ES-I3 (cell line): Measurements from ENCODE around the gene EIF1AD.
"Not testable (repeated sequence)": the region's sequence is repeated elsewhere in the genome, so short reads cannot be mapped to it uniquely, and the experiment has no call there.

Source experiments
- H3K36me3 ChIP-seq: 2 replicates; pipeline ENCODE4 v1.6.1; 2013; ENCODE audit warnings: mild to moderate bottlenecking, low read length, control low read depth, moderate library complexity; ENCODE audit not compliant: insufficient read depth
- H3K4me1 ChIP-seq: 2 replicates; pipeline ENCODE4 v1.6.1; 2013; ENCODE audit warnings: mild to moderate bottlenecking, control low read depth, low read length; ENCODE audit not compliant: insufficient read depth
- H3K9ac ChIP-seq: 2 replicates; pipeline ENCODE4 v1.6.1; 2013; ENCODE audit warnings: low read depth, mild to moderate bottlenecking, low read length, moderate library complexity
- H3K9me3 ChIP-seq: 2 replicates; pipeline ENCODE4 v1.6.1; 2013; ENCODE audit warnings: mild to moderate bottlenecking, low read length, moderate library complexity; ENCODE audit not compliant: control insufficient read depth, insufficient read depth

The EIF1AD gene

DNA sequence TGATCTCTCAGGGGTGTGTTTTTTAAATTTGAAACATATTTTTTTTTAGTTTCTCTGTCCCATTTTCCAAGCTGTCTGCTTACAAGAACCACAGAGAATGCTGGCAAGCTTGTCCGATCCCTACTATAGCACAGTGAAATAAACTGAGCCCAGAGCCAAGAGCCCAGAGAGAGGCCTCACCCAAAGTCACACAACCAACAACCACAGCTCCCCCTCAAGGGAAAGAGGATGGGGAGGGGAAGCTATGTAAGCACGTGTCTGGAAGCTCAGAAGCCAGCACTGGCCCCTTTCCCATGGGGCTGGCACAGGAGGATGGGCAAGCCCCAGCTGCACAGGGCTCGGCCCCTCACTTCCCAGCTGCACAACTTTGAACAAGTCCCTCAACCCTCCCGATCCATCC is 43.7 kb downstream of the EIF1AD start:
- H3K4me1 ChIP-seq: peaks cover 10% of the 10 kb centered on the region
- H3K36me3 ChIP-seq: no peaks in the 10 kb centered on the region
- no peaks in the 10 kb centered on the region for H3K9me3 ChIP-seq
- no peak overlapping the region for H3K9ac ChIP-seq

DNA sequence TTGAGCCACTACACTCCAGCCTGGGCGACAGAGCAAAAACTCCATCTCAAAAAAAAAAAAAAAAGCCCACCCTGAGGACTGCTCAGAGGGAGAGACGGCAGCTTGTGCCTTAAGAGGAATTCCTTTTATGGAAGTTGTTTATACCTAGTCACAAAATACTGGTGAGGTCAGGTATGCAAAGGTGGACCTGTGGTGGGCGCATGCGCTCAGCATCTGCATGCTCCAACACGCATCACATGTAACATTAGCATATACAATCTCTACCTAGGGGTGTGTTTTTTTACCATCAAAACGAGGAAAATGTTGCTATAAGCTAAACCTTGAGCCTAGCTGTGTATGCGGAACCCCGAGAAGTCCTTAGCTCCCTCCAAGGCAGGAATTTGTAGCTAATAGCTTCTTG is 47.2 kb downstream of the EIF1AD start:
- H3K9ac ChIP-seq: no peak overlapping the region
- H3K36me3 ChIP-seq: no peaks in the 10 kb centered on the region
- no peaks in the 10 kb centered on the region; the same call in 1 of the 2 replicates for H3K4me1 ChIP-seq

DNA sequence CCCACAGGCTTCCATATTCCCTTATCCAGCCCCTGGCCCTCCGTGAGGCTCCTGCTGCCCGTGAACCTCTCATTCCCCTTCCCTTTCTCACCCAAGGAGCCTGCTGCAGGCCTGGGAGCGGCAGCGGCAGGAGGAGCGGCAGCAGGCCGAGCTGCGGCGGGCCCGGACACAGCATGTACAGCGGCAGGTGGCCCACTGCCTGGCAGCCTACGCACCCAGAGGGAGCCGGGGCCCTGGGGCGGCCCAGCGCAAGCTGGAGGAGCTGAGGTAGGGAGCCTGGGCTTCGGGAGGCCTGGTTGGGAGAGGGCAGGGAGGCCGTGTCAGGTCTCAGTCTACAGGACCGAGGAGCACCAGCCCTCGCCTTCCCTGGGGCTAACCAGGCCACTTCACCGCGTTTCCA is 48.5 kb downstream of the EIF1AD start:
- H3K4me1 ChIP-seq: no peaks in the 10 kb centered on the region
- H3K9ac ChIP-seq: no peak overlapping the region
- no peaks in the 10 kb centered on the region for H3K36me3 ChIP-seq
- H3K9me3 ChIP-seq: no peaks in the 10 kb centered on the region

More for the DNA sequence above, 47.2 kb downstream of the EIF1AD start:
- no peaks in the 10 kb centered on the region for H3K9me3 ChIP-seq

DNA sequence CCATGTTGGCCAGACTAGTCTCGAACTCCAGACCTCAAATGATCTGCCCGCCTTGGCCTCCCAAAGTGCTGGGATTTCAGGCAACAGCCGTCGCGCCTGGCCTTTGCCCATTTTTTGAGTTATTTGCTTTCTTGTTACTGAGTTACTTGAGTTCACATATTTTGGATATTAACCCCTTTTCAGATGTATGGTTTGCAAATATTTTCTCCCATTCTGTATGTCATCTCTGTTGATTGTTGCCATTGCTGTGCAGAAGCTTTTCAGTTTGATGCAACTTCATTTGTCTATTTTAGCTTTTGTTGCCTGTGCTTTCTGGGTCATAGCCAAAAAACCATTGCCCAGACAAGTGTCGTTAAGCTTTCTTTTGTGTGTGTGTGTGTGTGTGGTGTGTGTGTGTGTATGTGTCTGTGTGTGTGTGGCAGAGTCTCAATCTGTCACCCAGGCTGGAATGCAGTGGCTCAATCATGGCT is 49.9 kb downstream of the EIF1AD start:
- no peak overlapping the region for H3K9ac ChIP-seq
- no peaks in the 10 kb centered on the region for H3K9me3 ChIP-seq
- no peaks in the 10 kb centered on the region for H3K4me1 ChIP-seq
- H3K36me3 ChIP-seq: no peaks in the 10 kb centered on the region

DNA sequence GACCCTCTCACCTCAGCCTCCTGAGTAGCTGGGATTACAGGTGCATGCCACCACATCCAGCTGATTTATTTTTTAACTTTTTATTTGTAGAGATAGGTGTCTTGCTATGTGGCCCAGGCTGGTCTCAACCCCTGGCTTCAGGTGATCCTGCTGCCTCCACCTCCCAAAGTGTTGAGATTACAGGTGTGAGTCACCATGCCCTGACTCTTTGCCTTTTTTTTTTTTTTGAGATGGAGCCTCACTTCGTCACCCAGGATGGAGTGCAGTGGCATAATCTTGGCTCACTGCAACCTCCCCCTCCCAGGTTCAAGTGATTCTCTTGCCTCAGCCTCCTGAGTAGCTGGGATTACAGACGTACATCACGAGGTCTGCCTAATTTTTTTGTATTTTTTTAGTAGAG is 50.3 kb downstream of the EIF1AD start:
- not testable (repeated sequence) for H3K9me3 ChIP-seq, H3K4me1 ChIP-seq, H3K36me3 ChIP-seq, H3K9ac ChIP-seq

DNA sequence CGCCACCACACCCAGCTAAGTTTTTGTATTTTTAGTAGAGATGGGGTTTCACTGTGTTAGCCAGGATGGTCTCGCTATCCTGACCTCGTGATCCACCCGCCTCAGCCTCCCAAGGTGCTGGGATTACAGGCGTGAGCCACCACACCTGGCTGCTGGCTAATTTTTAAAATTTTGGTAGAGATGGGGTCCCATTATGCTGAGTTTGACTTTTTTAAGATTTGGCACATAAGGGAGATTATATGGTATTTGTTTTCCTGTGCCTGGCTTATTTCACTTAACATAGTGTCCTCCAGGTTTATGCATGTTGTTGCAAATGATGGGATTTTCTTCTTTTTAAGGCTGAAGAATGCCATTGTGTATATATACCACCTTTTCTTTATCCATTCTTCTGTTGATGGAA is 51.2 kb downstream of the EIF1AD start:
- H3K9ac ChIP-seq, H3K36me3 ChIP-seq, H3K9me3 ChIP-seq, H3K4me1 ChIP-seq: not testable (repeated sequence)

DNA sequence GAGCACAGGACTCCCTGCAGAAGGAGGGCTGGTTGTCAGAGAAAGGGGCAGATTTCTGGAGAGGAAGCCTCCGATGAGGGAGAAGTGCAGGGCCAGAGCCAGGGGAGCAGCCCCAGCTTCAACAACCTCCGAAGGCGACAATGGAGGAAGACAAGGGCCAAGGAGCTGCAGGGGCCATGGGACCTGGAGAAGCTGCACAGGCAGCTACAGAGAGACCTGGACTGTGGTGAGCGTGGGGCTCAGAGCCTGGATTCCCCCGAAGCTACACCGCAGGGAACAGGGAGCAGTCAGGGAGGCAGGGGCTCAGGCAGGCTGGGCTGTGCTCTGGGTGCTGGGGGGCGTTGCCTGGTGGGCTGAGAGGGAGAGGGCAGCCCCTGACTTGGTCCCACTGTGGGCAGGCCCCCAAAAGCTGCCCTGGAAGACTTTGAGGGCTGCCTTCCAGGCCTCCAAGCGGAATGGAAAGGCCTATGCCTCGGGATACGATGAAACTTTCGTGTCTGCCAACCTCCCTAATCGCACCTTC is 54.3 kb downstream of the EIF1AD start:
- no peak overlapping the region for H3K9ac ChIP-seq

DNA sequence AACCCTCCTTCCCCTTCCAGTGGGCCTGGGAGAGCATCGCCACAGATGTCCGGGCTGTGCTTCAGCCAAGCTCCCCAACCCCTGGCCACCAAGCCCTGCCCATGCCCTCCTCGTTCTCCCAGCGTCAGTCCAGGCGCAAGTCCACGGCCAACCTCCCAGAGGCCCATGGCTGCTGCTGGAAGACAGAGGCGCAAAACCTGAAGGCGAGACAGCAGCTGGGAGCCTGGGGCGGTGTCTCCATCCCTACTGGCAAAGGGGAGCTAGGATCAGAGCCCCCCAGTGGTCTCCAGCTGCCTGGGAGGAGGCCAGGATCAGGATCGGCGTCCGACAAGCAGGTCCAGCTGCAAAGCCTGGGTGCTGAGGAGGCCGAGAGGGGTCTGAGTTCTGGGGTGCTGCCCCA is 54.8 kb downstream of the EIF1AD start:
- no peaks in the 10 kb centered on the region for H3K9me3 ChIP-seq
- no peak overlapping the region for H3K9ac ChIP-seq
- H3K4me1 ChIP-seq: peaks cover 12% of the 10 kb centered on the region; the same call in 1 of the 2 replicates
- H3K36me3 ChIP-seq: no peaks in the 10 kb centered on the region

More for the DNA sequence above, 54.3 kb downstream of the EIF1AD start:
- H3K36me3 ChIP-seq: no peaks in the 10 kb centered on the region
- peaks cover 12% of the 10 kb centered on the region; the same call in 1 of the 2 replicates for H3K4me1 ChIP-seq
- H3K9me3 ChIP-seq: no peaks in the 10 kb centered on the region

DNA sequence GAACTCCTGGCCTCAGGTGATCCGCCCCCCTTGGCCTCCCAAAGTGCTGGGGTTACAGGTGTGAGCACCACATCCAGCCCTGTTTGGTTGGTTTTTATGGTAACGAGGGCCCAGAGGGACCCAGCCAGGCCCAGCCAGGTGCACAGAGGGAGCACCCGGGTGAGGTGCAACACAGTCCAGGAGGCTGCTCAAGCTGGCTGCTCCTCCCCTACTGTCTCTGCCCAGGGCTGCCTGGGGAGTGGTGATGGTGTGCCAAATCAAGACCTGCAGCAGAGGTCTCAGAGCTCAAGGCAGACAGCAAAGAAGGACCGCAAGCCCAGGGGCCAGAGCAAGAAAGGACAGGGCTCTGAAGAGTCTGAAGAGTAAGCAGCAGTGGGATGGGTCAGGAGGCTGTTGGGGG is 55.3 kb downstream of the EIF1AD start:
- Histone ChIP-seq H3K36me3 (no peaks in the 10 kb centered on the region), H3K9me3 (no peaks in the 10 kb centered on the region), H3K4me1 (peaks cover 12% of the 10 kb centered on the region; the same call in 1 of the 2 replicates), H3K9ac (no peak overlapping the region)
